H1 (cell line): ENCODE measurements around the gene FMNL2. TPM values are rescaled to one million over a fixed set of nuclear protein-coding genes. Genes with fewer than 3 reads are reported as not detected.

ENCODE experiments used
- NANOG ChIP-seq: IDR thresholded peaks from 2 replicates; pipeline ENCODE4 v1.6.1; 2011; ENCODE audit warnings: low read length, low read depth, mild to moderate bottlenecking, inconsistent platforms; ENCODE audit not compliant: insufficient read depth, poor library complexity, severe bottlenecking
- polyA plus RNA-seq, 7 experiments: library from polyadenylated mRNA; depleted of rRNA in 3 of 7; stranded (reverse) in 5 of 7; unstranded in 2 of 7; fragments of >200 nt in 5 of 7; fragments of 200-250 nt in 2 of 7; gene quantifications; 1 replicate in 5 of 7; 2 replicates in 1 of 7; 4 replicates in 1 of 7; pipeline versions ENCODE4 v1.2.1 to v1.2.3, GENCODE V29; 2011 to 2013; ENCODE audit warnings: missing spikeins in 2 of 7, mixed read lengths in 2 of 7
- total RNA-seq: library from RNA; stranded (reverse); fragmentation: NEBNext Ultra II Directional; extraction: Animal tissue kit (Norgen Biotek cat#: 25700); gene quantifications from 2 replicates; pipeline ENCODE4 v1.2.1, GENCODE V29; 2021
- TF ChIP-seq, protein P1 (sequence below): fragments of 300-600 bp; sonication (generic); IDR thresholded peaks from 2 replicates; pipeline ENCODE4 v1.7.1; 2012; ENCODE audit warnings: low read length, moderate library complexity, mild to moderate bottlenecking, inconsistent platforms; ENCODE audit not compliant: insufficient replicate concordance

The FMNL2 gene
- total and polyA plus RNA-seq, 2 of the 8 experiments (the other 6 are each of a cell fraction or from before 2014, with no cell fraction given), result 15.5 to 45.1 TPM

DNA sequence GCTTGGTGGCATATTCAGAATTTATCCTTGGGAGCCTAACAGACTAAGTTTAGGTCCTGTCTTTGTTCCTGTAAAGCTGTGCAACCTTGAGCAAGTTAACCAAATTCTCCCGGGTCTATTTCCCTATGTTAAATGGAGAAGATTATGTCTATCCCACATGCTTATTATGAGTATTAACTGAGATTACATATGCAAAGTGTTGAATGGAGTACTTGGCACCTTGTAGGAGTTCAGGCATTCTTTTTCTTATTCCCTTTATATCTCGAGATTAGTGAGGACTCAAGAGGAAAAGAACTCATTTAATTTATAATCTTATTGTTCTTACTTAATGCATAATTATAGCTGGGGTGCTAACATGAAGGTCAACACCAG, 184.6 kb downstream of the FMNL2 start (continued):
- TF ChIP-seq, protein P1, sequence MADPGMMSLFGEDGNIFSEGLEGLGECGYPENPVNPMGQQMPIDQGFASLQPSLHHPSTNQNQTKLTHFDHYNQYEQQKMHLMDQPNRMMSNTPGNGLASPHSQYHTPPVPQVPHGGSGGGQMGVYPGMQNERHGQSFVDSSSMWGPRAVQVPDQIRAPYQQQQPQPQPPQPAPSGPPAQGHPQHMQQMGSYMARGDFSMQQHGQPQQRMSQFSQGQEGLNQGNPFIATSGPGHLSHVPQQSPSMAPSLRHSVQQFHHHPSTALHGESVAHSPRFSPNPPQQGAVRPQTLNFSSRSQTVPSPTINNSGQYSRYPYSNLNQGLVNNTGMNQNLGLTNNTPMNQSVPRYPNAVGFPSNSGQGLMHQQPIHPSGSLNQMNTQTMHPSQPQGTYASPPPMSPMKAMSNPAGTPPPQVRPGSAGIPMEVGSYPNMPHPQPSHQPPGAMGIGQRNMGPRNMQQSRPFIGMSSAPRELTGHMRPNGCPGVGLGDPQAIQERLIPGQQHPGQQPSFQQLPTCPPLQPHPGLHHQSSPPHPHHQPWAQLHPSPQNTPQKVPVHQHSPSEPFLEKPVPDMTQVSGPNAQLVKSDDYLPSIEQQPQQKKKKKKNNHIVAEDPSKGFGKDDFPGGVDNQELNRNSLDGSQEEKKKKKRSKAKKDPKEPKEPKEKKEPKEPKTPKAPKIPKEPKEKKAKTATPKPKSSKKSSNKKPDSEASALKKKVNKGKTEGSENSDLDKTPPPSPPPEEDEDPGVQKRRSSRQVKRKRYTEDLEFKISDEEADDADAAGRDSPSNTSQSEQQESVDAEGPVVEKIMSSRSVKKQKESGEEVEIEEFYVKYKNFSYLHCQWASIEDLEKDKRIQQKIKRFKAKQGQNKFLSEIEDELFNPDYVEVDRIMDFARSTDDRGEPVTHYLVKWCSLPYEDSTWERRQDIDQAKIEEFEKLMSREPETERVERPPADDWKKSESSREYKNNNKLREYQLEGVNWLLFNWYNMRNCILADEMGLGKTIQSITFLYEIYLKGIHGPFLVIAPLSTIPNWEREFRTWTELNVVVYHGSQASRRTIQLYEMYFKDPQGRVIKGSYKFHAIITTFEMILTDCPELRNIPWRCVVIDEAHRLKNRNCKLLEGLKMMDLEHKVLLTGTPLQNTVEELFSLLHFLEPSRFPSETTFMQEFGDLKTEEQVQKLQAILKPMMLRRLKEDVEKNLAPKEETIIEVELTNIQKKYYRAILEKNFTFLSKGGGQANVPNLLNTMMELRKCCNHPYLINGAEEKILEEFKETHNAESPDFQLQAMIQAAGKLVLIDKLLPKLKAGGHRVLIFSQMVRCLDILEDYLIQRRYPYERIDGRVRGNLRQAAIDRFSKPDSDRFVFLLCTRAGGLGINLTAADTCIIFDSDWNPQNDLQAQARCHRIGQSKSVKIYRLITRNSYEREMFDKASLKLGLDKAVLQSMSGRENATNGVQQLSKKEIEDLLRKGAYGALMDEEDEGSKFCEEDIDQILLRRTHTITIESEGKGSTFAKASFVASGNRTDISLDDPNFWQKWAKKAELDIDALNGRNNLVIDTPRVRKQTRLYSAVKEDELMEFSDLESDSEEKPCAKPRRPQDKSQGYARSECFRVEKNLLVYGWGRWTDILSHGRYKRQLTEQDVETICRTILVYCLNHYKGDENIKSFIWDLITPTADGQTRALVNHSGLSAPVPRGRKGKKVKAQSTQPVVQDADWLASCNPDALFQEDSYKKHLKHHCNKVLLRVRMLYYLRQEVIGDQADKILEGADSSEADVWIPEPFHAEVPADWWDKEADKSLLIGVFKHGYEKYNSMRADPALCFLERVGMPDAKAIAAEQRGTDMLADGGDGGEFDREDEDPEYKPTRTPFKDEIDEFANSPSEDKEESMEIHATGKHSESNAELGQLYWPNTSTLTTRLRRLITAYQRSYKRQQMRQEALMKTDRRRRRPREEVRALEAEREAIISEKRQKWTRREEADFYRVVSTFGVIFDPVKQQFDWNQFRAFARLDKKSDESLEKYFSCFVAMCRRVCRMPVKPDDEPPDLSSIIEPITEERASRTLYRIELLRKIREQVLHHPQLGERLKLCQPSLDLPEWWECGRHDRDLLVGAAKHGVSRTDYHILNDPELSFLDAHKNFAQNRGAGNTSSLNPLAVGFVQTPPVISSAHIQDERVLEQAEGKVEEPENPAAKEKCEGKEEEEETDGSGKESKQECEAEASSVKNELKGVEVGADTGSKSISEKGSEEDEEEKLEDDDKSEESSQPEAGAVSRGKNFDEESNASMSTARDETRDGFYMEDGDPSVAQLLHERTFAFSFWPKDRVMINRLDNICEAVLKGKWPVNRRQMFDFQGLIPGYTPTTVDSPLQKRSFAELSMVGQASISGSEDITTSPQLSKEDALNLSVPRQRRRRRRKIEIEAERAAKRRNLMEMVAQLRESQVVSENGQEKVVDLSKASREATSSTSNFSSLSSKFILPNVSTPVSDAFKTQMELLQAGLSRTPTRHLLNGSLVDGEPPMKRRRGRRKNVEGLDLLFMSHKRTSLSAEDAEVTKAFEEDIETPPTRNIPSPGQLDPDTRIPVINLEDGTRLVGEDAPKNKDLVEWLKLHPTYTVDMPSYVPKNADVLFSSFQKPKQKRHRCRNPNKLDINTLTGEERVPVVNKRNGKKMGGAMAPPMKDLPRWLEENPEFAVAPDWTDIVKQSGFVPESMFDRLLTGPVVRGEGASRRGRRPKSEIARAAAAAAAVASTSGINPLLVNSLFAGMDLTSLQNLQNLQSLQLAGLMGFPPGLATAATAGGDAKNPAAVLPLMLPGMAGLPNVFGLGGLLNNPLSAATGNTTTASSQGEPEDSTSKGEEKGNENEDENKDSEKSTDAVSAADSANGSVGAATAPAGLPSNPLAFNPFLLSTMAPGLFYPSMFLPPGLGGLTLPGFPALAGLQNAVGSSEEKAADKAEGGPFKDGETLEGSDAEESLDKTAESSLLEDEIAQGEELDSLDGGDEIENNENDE, result no peak
- no peak for TF ChIP-seq NANOG
